ENCODE measurements around the gene DAAM1.

DAAM1 gene

DNA sequence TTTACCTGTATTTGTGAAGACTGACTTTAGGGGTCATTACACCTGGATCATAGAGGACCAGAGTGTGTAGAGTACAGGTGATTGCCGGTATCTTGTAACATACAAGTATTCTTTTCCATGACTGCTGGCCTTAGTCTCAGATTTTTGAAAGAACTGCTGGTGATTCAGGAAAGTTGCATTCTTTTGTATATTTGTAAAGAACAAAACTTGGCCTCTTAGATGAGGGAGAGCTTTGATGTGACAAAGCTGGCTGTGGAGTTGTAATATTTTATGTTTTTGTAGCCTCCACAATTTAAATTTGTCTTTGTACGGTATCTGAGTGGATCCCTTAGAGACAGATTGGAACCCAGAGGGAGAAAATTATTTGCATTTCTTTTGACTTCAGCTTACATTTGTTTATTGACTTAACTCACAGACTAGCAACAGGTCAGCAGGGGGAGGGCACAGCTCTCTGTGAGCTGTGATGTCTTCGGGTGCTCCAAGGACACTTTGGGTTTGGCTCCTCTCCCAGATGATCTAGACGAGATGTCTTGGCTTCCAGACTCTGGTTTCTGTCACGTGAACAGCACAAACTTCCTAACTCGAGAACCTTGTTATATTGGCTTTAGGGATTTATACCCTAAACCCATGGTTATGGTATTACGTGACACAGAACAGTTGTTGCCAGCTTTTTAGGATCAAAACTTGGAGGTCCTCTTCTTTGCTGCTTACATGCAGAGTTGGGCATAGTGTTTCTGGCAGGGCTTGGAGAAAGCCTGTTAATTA is 65.9 kb downstream of the DAAM1 start:
- Histone ChIP-seq H3K4me1 (ENCODE audit: insufficient read depth, low read length, poor library complexity, severe bottlenecking) (peaks cover 4% of the 10 kb centered on the region), H3K79me2 (ENCODE audit: insufficient read depth, low read length) (no peaks in the 10 kb centered on the region), H3K36me3 (ENCODE audit: insufficient read depth, low read length) (no peaks in the 10 kb centered on the region), H2AFZ (ENCODE audit: low read length) (no peak overlapping the region), H3K27me3 (ENCODE audit: insufficient read depth, low read length, poor library complexity, severe bottlenecking) (no peaks in the 10 kb centered on the region), H3K4me3 (ENCODE audit: low read length, poor library complexity, severe bottlenecking) (no peak overlapping the region), H3K4me2 (ENCODE audit: low read depth, low read length, poor library complexity, severe bottlenecking) (no peak overlapping the region), H3K9ac (ENCODE audit: low read depth, low read length, poor library complexity, severe bottlenecking) (no peak overlapping the region), H3K9me2 (replicated peaks; ENCODE audit: low read depth, low read length) (no peaks in the 10 kb centered on the region), H3K9me3 (ENCODE audit: insufficient read depth, low read depth, low read length) (no peaks in the 10 kb centered on the region), H4K20me1 (ENCODE audit: insufficient read depth, low read length, poor library complexity, severe bottlenecking) (no peaks in the 10 kb centered on the region), H3F3A (ENCODE audit: low read depth) (no peaks in the 10 kb centered on the region)
- TF ChIP-seq, protein P1, sequence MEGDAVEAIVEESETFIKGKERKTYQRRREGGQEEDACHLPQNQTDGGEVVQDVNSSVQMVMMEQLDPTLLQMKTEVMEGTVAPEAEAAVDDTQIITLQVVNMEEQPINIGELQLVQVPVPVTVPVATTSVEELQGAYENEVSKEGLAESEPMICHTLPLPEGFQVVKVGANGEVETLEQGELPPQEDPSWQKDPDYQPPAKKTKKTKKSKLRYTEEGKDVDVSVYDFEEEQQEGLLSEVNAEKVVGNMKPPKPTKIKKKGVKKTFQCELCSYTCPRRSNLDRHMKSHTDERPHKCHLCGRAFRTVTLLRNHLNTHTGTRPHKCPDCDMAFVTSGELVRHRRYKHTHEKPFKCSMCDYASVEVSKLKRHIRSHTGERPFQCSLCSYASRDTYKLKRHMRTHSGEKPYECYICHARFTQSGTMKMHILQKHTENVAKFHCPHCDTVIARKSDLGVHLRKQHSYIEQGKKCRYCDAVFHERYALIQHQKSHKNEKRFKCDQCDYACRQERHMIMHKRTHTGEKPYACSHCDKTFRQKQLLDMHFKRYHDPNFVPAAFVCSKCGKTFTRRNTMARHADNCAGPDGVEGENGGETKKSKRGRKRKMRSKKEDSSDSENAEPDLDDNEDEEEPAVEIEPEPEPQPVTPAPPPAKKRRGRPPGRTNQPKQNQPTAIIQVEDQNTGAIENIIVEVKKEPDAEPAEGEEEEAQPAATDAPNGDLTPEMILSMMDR (conservative IDR thresholded peaks at IDR 0.05; ENCODE audit: low read length): no peak
- TF ChIP-seq EZH2phosphoT487 (IDR thresholded peaks at IDR 0.05; ENCODE audit: borderline replicate concordance): no peak

DNA sequence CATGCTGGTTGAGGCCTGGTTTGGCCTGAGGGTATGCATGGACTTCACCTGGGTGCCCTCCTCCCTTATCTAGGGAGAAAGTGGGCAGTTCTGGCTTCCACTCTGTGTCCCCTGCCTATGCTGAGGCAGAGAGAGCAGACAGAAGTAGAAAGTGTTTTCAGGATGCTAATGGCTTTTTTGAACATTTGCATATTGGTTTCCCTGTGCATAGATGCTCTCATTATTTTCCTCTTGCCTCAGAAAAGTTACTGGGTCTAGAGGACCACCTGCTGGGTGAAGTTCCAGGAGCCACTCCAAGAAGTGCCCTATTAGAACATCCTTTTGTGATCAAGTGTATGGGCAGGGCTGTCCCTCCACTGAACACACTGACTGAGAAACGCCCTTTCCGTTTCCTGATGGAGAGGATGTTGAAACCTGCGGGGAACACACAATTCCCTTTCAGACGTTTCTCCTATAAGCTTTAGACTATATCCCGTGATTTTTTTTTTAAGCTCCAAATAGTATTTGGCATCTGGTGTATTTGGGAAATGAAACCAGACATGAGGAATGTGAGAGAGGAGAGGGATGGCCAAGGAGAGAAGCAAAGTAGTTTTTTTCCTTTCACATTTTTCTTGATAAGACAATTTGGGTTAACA is 66.6 kb downstream of the DAAM1 start:
- Histone ChIP-seq H3K9me2 (replicated peaks; ENCODE audit: low read depth, low read length) (no peaks in the 10 kb centered on the region), H3K36me3 (ENCODE audit: insufficient read depth, low read length) (no peaks in the 10 kb centered on the region), H3K27me3 (ENCODE audit: insufficient read depth, low read length, poor library complexity, severe bottlenecking) (no peaks in the 10 kb centered on the region), H3K9ac (ENCODE audit: low read depth, low read length, poor library complexity, severe bottlenecking) (no peak overlapping the region), H3K4me3 (ENCODE audit: low read length, poor library complexity, severe bottlenecking) (no peak overlapping the region), H3F3A (ENCODE audit: low read depth) (no peaks in the 10 kb centered on the region), H4K20me1 (ENCODE audit: insufficient read depth, low read length, poor library complexity, severe bottlenecking) (no peaks in the 10 kb centered on the region), H3K79me2 (ENCODE audit: insufficient read depth, low read length) (no peaks in the 10 kb centered on the region), H3K4me2 (ENCODE audit: low read depth, low read length, poor library complexity, severe bottlenecking) (no peak overlapping the region), H3K4me1 (ENCODE audit: insufficient read depth, low read length, poor library complexity, severe bottlenecking) (peaks cover 4% of the 10 kb centered on the region), H3K9me3 (ENCODE audit: insufficient read depth, low read depth, low read length) (no peaks in the 10 kb centered on the region), H2AFZ (ENCODE audit: low read length) (no peak overlapping the region)
- TF ChIP-seq EZH2phosphoT487 (IDR thresholded peaks at IDR 0.05; ENCODE audit: borderline replicate concordance): no peak
- TF ChIP-seq, protein P1 (conservative IDR thresholded peaks at IDR 0.05; ENCODE audit: low read length): no peak

DNA sequence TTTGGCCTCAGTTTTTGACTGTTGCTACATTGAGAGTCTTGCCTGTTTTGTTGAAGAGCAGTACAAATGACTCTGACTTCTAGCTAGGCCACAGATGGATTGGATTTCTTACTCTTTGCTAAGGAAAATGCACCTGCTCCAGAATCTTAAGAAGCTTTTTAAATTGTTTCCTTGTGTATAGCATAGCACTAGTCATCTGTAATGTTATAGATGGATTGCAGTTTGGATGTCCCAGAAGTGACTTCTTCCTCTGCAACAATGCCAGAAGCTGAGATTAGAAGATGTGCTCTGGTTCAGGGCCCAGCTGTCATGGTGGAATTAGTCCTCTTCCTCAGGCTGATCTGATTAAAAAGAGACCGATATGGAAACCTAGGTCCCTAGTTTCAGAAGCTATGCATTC is 67.9 kb downstream of the DAAM1 start:
- H4K20me1 ChIP-seq (ENCODE audit: insufficient read depth, low read length, poor library complexity, severe bottlenecking): no peaks in the 10 kb centered on the region
- H3K4me1 ChIP-seq (ENCODE audit: insufficient read depth, low read length, poor library complexity, severe bottlenecking): peaks cover 4% of the 10 kb centered on the region
- TF ChIP-seq, protein P1 (conservative IDR thresholded peaks at IDR 0.05; ENCODE audit: low read length): no peak
- no peak for TF ChIP-seq EZH2phosphoT487 (IDR thresholded peaks at IDR 0.05; ENCODE audit: borderline replicate concordance)
- H3K9me2 ChIP-seq (replicated peaks; ENCODE audit: low read depth, low read length): no peaks in the 10 kb centered on the region
- no peaks in the 10 kb centered on the region for H3K27me3 ChIP-seq (ENCODE audit: insufficient read depth, low read length, poor library complexity, severe bottlenecking)
- H3K9me3 ChIP-seq (ENCODE audit: insufficient read depth, low read depth, low read length): no peaks in the 10 kb centered on the region
- H3K36me3 ChIP-seq (ENCODE audit: insufficient read depth, low read length): no peaks in the 10 kb centered on the region
- H3K4me3 ChIP-seq (ENCODE audit: low read length, poor library complexity, severe bottlenecking): no peak overlapping the region
- H3F3A ChIP-seq (ENCODE audit: low read depth): no peaks in the 10 kb centered on the region
- no peak overlapping the region for H3K4me2 ChIP-seq (ENCODE audit: low read depth, low read length, poor library complexity, severe bottlenecking)
- H3K9ac ChIP-seq (ENCODE audit: low read depth, low read length, poor library complexity, severe bottlenecking): no peak overlapping the region
- no peaks in the 10 kb centered on the region for H3K79me2 ChIP-seq (ENCODE audit: insufficient read depth, low read length)
- H2AFZ ChIP-seq (ENCODE audit: low read length): no peak overlapping the region
